ENCODE results near the gene HSP90B1.

HSP90B1 gene

GRCh38 chr12:103966736-103967135 is 36.5 kb downstream of the HSP90B1 start:
- DNase-seq (ENCODE audit: insufficient read length, low spot score) (no peak), FAIRE-seq (no peak)

- DNase-seq (ENCODE audit: insufficient read length, low spot score) (no peak), FAIRE-seq (no peak)
Measured at GRCh38 chr12:103969391-103969790, 39.2 kb downstream of the HSP90B1 start.

- no peak for DNase-seq (ENCODE audit: insufficient read length, low spot score)
- no peak for FAIRE-seq
Measured at GRCh38 chr12:103973909-103974308, 43.7 kb downstream of the HSP90B1 start.

GRCh38 chr12:103975368-103975767 is 45.2 kb downstream of the HSP90B1 start:
- FAIRE-seq (no peak), DNase-seq (ENCODE audit: insufficient read length, low spot score) (no peak)

- no peak for DNase-seq (ENCODE audit: insufficient read length, low spot score)
- FAIRE-seq: no peak
Measured at GRCh38 chr12:103978384-103978982, 48.3 kb downstream of the HSP90B1 start.

GRCh38 chr12:103986829-103987228 is 56.6 kb downstream of the HSP90B1 start:
- DNase-seq (ENCODE audit: insufficient read length, low spot score) (no peak), FAIRE-seq (peak; percentile 57)

GRCh38 chr12:103994235-103994634 is 64.0 kb downstream of the HSP90B1 start:
- no peak for DNase-seq (ENCODE audit: insufficient read length, low spot score)
- FAIRE-seq: no peak

- FAIRE-seq (no peak), DNase-seq (ENCODE audit: insufficient read length, low spot score) (no peak)
Measured at GRCh38 chr12:103996595-103996994, 66.4 kb downstream of the HSP90B1 start.

GRCh38 chr12:103997286-103997900 is 67.2 kb downstream of the HSP90B1 start:
- DNase-seq (ENCODE audit: insufficient read length, low spot score) (no peak), FAIRE-seq (no peak)
